Jurkat, Clone E6-1 (cell line): ENCODE results near the gene USP32.

Experiments used
- DNase-seq: peaks from one replicate; pipeline ENCODE4 v3.0.0-alpha.2; 2011; ENCODE audit warnings: low read depth, low spot score
- H3K4me3 ChIP-seq: 2 replicates; pipeline ENCODE4 v1.5.1; 2011; ENCODE audit warnings: mild to moderate bottlenecking, low read length, control low read depth, moderate library complexity

USP32 gene

GRCh38 chr17:60153606-60154390 lies 238.1 kb downstream of the USP32 start:
- no peak overlapping the region for H3K4me3 ChIP-seq
- DNase-seq, result no peak

DNA sequence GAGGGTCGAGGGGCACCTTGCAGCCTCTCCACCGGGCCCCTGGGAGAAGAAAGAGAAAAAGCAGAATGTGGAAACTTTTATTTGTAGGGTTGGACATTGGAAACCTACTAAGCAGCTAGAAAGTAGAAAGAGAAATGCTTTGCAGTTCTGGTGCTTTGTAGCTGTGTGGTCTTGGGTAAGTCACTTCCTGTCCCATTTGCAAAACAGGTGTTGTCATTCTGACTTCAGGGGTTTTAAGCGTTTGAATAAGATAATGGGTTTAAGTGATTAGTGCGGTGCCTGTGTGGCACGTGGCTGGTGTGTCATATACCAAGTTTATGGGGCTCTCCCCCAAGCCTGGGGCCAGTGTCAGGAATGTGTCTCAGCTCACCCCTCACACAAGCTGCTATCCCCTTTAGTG lies 240.6 kb downstream of the USP32 start:
- no peak overlapping the region for H3K4me3 ChIP-seq
- peak; percentile 86 for DNase-seq

- no peak for DNase-seq
- no peak within 1 kb of the TSS for H3K4me3 ChIP-seq
These were observed 242.0 kb downstream of the USP32 start, which contains the start of gene CA4 for GRCh38 chr17:60149691-60150582. CA4 (plus strand) TSS chr17:60149973; CDS start chr17:60150035, 62 bp downstream.

DNA sequence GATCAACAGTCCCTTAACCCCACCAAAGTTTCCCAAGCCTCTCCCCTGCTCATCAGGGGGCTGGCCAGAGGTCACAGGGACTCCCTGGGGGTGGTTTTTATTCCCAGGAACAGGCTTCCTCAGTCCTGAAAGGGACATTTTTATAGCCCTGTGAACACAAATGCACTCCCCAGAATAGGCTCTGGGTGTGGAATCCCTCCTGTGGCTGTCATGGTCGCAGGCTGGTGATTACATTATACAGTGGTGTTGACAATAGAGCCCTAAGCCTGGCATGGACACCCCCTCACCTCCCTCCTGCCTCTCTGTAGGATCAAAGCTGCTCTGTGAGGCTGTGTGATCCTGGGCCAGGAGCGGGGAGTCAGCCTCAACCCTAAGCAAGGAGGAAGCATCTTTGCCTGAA lies 243.6 kb downstream of the USP32 start:
- H3K4me3 ChIP-seq, result no peak overlapping the region
- DNase-seq, result no peak

- DNase-seq, result no peak
- no peak overlapping the region for H3K4me3 ChIP-seq
These were observed 244.2 kb downstream of the USP32 start for GRCh38 chr17:60147553-60148223.

GRCh38 chr17:60146206-60146605 lies 245.7 kb downstream of the USP32 start:
- no peak overlapping the region for H3K4me3 ChIP-seq

DNA sequence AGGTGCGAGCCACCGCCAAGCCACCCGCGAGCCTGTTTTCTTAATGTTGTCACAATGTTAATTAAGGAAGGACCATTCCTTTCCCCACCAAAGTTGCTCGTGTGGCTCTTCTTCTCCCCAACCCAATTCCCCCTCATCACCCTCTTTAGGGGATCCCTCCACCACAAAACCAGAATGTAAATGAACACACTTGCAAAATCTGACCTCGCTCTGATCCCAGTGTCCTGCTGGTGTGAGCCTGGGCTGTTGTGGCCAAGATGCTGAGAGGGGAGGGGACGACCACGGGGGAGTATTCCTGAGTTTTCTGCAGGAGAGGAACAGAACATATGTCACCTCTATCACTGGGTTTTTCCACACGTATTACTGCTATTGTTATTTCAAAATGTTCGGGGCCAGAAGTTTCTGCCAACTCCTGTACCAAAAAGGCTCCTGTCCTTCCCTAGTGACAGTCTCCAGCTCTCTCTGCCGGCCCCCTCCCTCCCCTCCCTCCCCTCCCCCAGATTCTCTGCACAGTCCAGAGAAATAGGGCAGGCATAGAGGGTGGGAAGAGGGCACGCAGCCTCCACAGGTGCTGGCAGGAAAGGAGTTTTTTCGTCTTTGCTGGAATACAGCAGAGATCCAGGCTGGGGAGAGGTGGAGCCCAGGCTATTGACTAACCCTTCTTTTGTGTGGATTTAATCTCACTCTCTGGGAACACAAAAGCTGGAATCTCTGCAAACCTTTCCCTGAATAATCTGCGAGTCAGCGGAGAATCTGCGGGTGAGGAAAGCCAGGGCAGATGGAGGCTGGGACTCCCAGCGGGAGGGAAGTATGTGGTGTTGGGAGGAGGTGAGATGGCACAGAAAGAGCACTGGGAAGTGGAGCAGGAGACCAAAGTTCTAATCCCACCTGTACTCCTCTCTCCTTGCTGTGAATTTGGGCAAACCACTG lies 246.7 kb downstream of the USP32 start:
- H3K4me3 ChIP-seq, result no peak overlapping the region
- no peak for DNase-seq

More at GRCh38 chr17:60146206-60146605, 245.7 kb downstream of the USP32 start:
- DNase-seq, result no peak

DNA sequence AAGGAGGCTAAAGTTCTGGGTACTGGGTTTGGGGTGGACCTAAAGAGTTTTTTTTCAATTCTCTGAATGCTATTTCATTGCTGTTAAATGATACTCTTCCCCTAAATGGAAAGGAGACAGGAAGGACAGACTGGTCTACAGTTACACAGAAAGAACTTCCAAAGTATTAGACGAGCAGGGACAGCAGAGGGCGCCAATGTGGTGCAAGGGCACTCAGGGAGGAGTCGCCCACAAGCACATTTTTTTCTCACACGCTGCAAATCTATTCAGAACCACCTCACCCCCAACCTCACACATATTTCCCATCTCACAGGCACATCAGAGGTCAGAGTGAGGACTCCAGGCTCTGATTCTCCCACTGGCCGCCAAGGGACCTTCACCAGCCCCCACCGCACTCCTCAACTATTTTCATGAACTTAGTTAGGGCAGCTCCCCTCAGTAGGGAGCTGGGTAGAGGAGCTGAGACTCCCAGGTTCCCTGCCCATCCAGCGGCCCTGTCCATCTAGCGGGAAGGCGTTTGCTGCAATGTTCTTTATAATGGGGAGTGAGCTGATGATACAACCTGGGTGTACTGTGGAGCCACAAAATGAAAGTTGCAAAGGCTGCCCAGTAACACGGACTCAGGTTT lies 248.9 kb downstream of the USP32 start:
- DNase-seq, result peak; percentile 76
- H3K4me3 ChIP-seq, result no peak overlapping the region

DNA sequence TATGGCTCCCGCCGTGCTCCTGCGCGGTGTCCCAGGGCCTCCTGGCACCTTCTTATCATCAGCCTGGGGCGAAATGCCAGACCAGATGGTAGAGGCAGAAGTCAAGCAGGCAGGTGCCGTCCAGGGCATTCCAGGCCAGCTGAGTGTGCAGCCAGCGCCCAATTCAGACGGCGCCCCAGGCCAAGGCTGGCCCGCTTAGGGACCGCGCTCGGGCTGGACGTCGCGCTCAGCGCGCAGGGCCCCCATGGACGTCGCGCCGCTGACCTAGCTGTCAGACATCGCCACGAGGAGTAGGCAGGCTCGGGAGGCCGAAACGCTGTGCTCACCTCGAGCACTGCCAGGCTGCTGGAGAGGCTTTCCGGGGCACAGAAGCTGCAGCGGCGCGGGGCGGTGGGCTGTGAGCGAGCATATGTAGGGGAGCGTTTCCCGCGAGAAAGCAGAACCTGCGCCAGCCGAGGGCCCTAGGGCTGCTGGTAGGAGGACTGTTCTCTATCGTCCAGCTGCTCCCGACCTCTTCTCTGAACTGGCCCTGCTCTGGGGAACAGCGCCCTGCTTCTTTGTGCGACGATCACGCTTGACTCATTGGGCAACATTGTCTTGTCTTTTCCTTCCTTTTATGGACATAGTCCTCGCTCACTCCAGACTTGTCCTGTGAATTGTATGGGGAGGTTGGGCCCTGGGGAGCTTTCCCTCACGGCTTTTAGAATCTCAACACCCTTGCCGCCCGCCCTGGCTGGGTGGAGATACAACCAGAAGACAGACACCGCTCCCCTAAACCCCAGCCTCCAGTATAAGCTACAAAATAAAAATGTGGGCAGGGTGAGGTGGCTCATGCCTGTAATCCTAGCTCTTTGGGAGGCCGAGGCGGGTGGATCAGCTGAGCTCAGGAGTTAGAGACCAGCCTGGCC lies 250.6 kb downstream of the USP32 start:
- H3K4me3 ChIP-seq, result no peak overlapping the region

DNA sequence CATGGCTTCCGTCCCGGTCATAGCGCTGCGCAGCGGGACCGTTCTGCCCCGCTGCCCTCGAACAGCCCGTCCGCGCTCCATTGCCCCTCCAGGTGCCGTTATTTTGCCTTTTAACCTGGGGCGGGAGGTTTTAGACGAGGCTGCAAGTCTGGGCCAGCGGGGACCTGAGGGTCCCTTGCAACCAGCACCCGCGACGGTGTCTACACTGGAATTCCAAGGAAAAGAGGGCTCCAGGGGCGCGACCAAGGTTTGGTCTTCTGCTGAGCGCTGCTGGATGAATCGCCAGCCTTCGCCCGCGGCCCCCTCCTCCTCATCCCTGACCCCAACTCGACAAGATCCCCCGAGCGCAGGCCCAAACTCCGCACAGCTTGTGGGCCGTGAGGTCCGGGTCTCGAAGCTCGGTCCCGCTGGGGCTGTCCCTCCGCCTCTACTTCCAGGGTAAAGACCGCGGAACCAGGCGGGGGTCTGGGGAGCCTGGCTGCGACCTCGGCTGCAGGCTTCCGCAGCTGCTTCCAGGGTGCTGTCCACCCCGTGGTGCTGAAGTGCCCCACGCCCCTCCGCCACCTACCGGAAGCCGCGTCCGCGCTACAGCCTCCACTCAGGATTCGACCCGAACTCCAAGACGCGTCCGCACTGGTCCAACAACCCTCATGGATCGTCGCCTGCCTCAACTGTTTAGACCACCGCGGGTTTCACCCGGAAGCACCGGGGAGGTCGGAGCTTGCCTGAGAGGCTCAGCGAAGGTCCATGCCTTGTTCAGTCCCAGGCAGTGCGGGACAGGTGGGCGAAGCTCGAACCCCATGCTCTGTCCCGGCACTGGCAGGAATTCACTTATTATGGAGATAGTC lies 252.3 kb downstream of the USP32 start:
- DNase-seq, result no peak
- H3K4me3 ChIP-seq, result no peak overlapping the region

More for the DNA sequence above, 250.6 kb downstream of the USP32 start:
- DNase-seq, result no peak

GRCh38 chr17:60138769-60139437 lies 253.0 kb downstream of the USP32 start:
- no peak overlapping the region for H3K4me3 ChIP-seq
- no peak for DNase-seq

- DNase-seq, result no peak
- no peak overlapping the region for H3K4me3 ChIP-seq
These were observed 254.2 kb downstream of the USP32 start for GRCh38 chr17:60137731-60138130.

- peak overlapping the region; percentile 93 for H3K4me3 ChIP-seq
- DNase-seq, result no peak
These were observed 255.8 kb downstream of the USP32 start for GRCh38 chr17:60135951-60136666.

GRCh38 chr17:60135151-60135950 lies 256.6 kb downstream of the USP32 start:
- peak; percentile 89 for DNase-seq
- peak overlapping the region; percentile 93 for H3K4me3 ChIP-seq
